Activated CD8-positive, alpha-beta T cell treated with anti-CD3 and anti-CD28 coated beads for 36 hours (primary cell): ENCODE results near the gene SLC7A1. TPM values are rescaled to one million over a fixed set of nuclear protein-coding genes. Genes with fewer than 3 reads are reported as not detected.

Source experiments
- ATAC-seq: fragments of 200-7000 bp; cut with Tn5 transposase; one replicate; pipeline ENCODE4 v1.10.0; 2021; ENCODE audit warnings: mild to moderate bottlenecking, moderate library complexity
- CTCF ChIA-PET: fragments of 350-600 bp; sonication (Branson Sonifier 250); formaldehyde crosslinking; loops from one replicate; lab custom pipeline; 2021; ENCODE audit warnings: antibody characterized with exemption; lab: Charles Lee
- POLR2A ChIA-PET: fragments of 350-600 bp; sonication (Branson Sonifier 250); formaldehyde crosslinking; loops from one replicate; lab custom pipeline; 2021; ENCODE audit warnings: antibody characterized with exemption; lab: Charles Lee
- DNase-seq: peaks from one replicate; pipeline ENCODE4 v3.0.0-alpha.2; 2020
- H3K27ac Mint-ChIP-seq: one replicate; pipeline ENCODE4 v1.8.0; 2021; ENCODE audit warnings: mild to moderate bottlenecking, mixed read lengths
- H3K27me3 Mint-ChIP-seq: one replicate; pipeline ENCODE4 v1.8.0; 2021; ENCODE audit warnings: mixed read lengths
- H3K36me3 Mint-ChIP-seq: one replicate; pipeline ENCODE4 v1.8.0; 2021; ENCODE audit warnings: low read depth, mixed read lengths
- H3K4me1 Mint-ChIP-seq: one replicate; pipeline ENCODE4 v1.8.0; 2021; ENCODE audit warnings: low read depth, mixed read lengths
- H3K4me3 Mint-ChIP-seq: one replicate; pipeline ENCODE4 v1.8.0; 2021; ENCODE audit warnings: mild to moderate bottlenecking, moderate library complexity, mixed read lengths
- H3K9me3 Mint-ChIP-seq: one replicate; pipeline ENCODE4 v1.8.0; 2021; ENCODE audit warnings: mixed read lengths
- intact Hi-C: fragments of 100-400 bp; cut with micrococcal nuclease; formaldehyde crosslinking; loops from one replicate; pipeline ENCODE4 v1.10.0; 2022
- total RNA-seq, 2 experiments: library from RNA; stranded (reverse); gene quantifications; one replicate each; pipeline ENCODE4 v1.2.3, GENCODE V29; 2021
- TF ChIP-seq, protein P1 (sequence below): fragments of 200-600 bp; IDR thresholded peaks from one replicate; pipeline ENCODE4 v1.8.0; 2022; ENCODE audit warnings: antibody characterized with exemption, mild to moderate bottlenecking

Gene SLC7A1
- total RNA-seq, 2 experiments from 2014 or later = 119 to 124 TPM

GRCh38 chr13:29545988-29546387 lies 49.5 kb downstream of the SLC7A1 start:
- no peaks in the 10 kb centered on the region for H3K27me3 Mint-ChIP-seq
- no peak for DNase-seq
- POLR2A ChIA-PET = no interaction called here
- TF ChIP-seq, protein P1, sequence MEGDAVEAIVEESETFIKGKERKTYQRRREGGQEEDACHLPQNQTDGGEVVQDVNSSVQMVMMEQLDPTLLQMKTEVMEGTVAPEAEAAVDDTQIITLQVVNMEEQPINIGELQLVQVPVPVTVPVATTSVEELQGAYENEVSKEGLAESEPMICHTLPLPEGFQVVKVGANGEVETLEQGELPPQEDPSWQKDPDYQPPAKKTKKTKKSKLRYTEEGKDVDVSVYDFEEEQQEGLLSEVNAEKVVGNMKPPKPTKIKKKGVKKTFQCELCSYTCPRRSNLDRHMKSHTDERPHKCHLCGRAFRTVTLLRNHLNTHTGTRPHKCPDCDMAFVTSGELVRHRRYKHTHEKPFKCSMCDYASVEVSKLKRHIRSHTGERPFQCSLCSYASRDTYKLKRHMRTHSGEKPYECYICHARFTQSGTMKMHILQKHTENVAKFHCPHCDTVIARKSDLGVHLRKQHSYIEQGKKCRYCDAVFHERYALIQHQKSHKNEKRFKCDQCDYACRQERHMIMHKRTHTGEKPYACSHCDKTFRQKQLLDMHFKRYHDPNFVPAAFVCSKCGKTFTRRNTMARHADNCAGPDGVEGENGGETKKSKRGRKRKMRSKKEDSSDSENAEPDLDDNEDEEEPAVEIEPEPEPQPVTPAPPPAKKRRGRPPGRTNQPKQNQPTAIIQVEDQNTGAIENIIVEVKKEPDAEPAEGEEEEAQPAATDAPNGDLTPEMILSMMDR = no peak
- no peak overlapping the region for H3K4me3 Mint-ChIP-seq
- H3K36me3 Mint-ChIP-seq = peaks cover 68% of the 10 kb centered on the region
- intact Hi-C loops = no loop called here
- CTCF ChIA-PET = interaction anchor here (1.7 kb wide), 1 partner anchor 38 kb away, joined by 10 read pairs; no protein-coding TSS in a partner anchor
- no peaks in the 10 kb centered on the region for H3K9me3 Mint-ChIP-seq
- H3K27ac Mint-ChIP-seq = no peak overlapping the region
- ATAC-seq = no peak
- H3K4me1 Mint-ChIP-seq = peaks cover 40% of the 10 kb centered on the region

DNA sequence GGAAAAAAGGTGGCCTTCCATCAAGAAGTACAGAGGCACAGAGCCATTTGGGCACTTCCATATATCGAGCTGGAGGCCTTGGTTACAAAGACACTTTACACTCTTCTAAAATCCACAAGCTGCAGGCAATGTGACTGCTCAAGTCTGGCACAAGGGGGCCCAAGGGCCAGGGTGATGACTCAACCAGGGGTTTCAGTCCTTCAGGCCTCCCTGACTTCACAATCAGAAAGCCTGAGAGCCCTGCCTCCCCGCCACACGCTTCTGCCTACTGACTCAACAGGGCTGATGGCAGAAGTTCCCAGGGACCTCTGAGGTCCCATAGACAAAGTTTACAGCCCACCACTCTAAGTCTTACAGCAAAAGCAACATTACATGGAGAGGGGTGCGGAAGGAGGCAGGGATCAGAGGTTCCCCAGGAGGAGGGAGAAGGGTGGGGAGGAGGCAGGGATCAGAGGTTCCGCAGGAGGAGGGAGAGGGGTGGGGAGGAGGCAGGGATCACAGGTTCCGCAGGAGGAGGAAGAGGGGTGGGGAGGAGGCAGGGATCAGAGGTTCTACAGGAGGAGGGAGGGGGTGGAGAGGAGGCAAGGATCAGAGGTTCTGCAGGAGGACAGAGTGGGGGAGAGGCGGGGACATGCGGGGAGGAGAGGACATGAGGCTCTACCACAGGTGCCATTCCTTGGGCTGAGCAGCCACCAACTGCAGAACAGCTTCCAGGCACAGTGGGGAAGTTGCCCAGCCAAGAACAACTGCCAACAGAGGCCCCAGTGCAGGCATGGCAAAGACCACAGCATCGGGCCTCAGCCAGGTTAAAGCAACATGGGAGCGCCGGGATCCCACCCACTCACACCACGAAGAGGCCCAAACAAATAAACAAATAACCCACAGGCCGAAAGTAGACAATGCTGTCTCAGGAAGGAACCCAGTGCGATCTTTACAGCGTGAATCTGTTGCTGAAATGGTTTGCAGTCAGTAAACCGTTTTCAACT lies 52.0 kb downstream of the SLC7A1 start:
- Mint-ChIP-seq H3K4me3 (no peak overlapping the region), H3K27ac (peak overlapping the region; percentile 70), H3K36me3 (peaks cover 56% of the 10 kb centered on the region), H3K4me1 (peaks cover 45% of the 10 kb centered on the region), H3K27me3 (no peaks in the 10 kb centered on the region), H3K9me3 (no peaks in the 10 kb centered on the region)
- ChIA-PET POLR2A (interaction anchor here (0.7 to 1.0 kb wide), 2 partner anchors 13 to 246 kb away, joined by 3 read pairs; no protein-coding TSS in a partner anchor), CTCF (interaction anchor here (1.6 kb wide), 1 partner anchor 35 kb away, joined by 5 read pairs; no protein-coding TSS in a partner anchor)
- TF ChIP-seq, protein P1 = peak; percentile 24
- peak; percentile 98 for ATAC-seq
- intact Hi-C loops = no loop called here
- peak; percentile 80 for DNase-seq

DNA sequence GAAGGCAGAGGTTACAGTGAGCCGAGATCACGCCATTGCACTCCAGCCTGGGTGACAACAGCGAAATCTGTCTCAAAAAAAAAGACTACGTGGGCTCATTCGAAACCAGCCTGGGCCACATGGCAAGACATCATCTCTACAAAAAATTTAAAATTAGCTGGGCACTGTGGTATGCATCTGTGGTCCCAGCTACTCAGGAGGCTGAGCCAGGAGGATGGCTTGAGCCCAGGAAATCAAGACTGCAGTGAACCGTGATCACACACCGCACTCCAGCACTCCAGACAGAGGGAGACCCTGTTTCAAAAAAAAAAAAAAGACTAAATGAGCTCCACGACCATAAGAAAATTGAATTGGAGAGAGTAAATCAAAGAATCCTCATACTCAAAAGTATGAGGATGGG lies 53.1 kb downstream of the SLC7A1 start:
- H3K27me3 Mint-ChIP-seq = no peaks in the 10 kb centered on the region
- DNase-seq = no peak
- POLR2A ChIA-PET = interaction anchor here (0.6 kb wide), 1 partner anchor 44 kb away, joined by 3 read pairs; no protein-coding TSS in a partner anchor

GRCh38 chr13:29541400-29541799 lies 54.1 kb downstream of the SLC7A1 start:
- Mint-ChIP-seq H3K9me3 (no peaks in the 10 kb centered on the region), H3K36me3 (peaks cover 42% of the 10 kb centered on the region), H3K27me3 (no peaks in the 10 kb centered on the region), H3K4me1 (peaks cover 44% of the 10 kb centered on the region), H3K4me3 (no peak overlapping the region), H3K27ac (no peak overlapping the region)
- peak; percentile 12 for DNase-seq
- ATAC-seq = peak; percentile 35
- TF ChIP-seq, protein P1 = no peak
- intact Hi-C loops = no loop called here
- POLR2A ChIA-PET = no interaction called here
- CTCF ChIA-PET = no interaction called here

More for the DNA sequence above, 53.1 kb downstream of the SLC7A1 start:
- H3K9me3 Mint-ChIP-seq = no peaks in the 10 kb centered on the region
- CTCF ChIA-PET = interaction anchor here (1.6 kb wide), 1 partner anchor 34 kb away, joined by 5 read pairs; no protein-coding TSS in a partner anchor
- intact Hi-C loops = no loop called here
- no peak for ATAC-seq
- TF ChIP-seq, protein P1 = no peak
- H3K27ac Mint-ChIP-seq = no peak overlapping the region
- H3K4me3 Mint-ChIP-seq = no peak overlapping the region
- H3K4me1 Mint-ChIP-seq = peaks cover 46% of the 10 kb centered on the region
- H3K36me3 Mint-ChIP-seq = peaks cover 51% of the 10 kb centered on the region

DNA sequence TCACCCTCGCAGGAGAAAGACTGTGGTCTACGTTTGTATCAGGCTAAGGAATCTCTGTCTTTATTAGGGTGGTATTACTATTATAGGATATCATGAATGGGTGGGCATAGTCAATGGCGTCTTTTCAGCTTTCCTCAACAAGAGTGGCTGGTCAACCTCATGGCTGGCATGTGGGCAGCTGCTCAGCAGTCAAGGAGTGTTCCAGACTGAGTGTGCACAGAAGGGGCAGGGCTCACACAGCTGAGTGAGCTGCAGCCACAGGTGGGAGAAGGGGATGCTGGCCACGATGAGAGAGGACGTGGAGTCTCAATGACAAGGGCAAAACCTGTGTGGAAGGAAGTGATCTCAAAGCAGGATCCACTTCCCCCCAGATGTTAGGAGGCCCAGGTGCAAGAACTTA lies 54.7 kb downstream of the SLC7A1 start:
- Mint-ChIP-seq H3K36me3 (peaks cover 45% of the 10 kb centered on the region), H3K27me3 (no peaks in the 10 kb centered on the region), H3K4me1 (peaks cover 44% of the 10 kb centered on the region), H3K9me3 (no peaks in the 10 kb centered on the region), H3K27ac (peak overlapping the region; percentile 30), H3K4me3 (no peak overlapping the region)
- intact Hi-C loops = no loop called here
- CTCF ChIA-PET = no interaction called here
- POLR2A ChIA-PET = no interaction called here
- TF ChIP-seq, protein P1 = no peak
- ATAC-seq (no peak), DNase-seq (no peak)
